HCT116 (cell line): ENCODE data around the gene OPRD1.

Source experiments
- POLR2A ChIP-seq: IDR thresholded peaks from 2 replicates; pipeline ENCODE4 v1.7.0; 2011; ENCODE audit warnings: borderline replicate concordance; ENCODE audit not compliant: insufficient read depth, insufficient read length; ENCODE audit errors: extremely low read depth
- TF ChIP-seq, protein P1 (sequence below), 3 experiments: fragments of 200-600 bp in 1 of 3; sonication (generic) in 1 of 3; IDR thresholded peaks in 2 of 3; conservative IDR thresholded peaks in 1 of 3; 2 replicates each; pipeline ENCODE4 v1.5.1; 2012 to 2017; ENCODE audit warnings: low read depth in 2 of 3, low read length in 2 of 3, antibody characterized with exemption in 1 of 3, borderline replicate concordance in 1 of 3, control low read depth in 1 of 3, mild to moderate bottlenecking in 1 of 3, mixed read lengths in 1 of 3, mixed run types in 1 of 3, moderate library complexity in 1 of 3; ENCODE audit not compliant: insufficient read depth in 1 of 3

DNA sequence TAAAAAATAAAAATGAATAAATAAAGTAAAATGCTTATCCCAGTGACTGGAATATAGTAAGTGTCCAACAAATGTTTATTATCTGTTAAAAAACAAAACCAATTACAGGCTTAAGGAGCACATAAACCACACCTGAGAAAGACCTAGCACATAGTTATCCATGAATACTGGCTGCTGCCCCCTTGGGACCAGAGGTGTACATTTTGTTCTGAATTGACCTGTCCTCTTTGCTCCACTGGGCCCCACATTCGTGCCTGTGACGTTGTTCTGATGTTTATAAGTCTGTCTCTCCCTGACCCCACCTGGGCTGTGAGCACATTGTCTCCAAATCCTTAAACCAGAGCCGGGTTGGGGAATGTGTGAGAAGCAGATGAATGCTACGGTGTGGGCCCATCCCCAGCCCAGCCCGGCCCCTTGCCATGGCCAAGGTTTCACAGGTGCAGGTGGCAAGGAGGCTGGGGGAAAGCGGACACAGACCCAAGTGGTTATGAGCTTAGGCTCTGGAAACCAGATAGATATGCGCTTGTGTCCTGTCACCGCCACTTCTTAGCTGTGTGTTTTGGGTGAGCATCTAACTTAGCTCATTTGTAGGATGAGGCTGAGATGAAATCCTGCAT lies 29.1 kb downstream of the OPRD1 start:
- TF ChIP-seq, protein P1, sequence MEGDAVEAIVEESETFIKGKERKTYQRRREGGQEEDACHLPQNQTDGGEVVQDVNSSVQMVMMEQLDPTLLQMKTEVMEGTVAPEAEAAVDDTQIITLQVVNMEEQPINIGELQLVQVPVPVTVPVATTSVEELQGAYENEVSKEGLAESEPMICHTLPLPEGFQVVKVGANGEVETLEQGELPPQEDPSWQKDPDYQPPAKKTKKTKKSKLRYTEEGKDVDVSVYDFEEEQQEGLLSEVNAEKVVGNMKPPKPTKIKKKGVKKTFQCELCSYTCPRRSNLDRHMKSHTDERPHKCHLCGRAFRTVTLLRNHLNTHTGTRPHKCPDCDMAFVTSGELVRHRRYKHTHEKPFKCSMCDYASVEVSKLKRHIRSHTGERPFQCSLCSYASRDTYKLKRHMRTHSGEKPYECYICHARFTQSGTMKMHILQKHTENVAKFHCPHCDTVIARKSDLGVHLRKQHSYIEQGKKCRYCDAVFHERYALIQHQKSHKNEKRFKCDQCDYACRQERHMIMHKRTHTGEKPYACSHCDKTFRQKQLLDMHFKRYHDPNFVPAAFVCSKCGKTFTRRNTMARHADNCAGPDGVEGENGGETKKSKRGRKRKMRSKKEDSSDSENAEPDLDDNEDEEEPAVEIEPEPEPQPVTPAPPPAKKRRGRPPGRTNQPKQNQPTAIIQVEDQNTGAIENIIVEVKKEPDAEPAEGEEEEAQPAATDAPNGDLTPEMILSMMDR (IDR thresholded peaks at IDR 0.05 in 2 of 3, conservative IDR thresholded peaks at IDR 0.05 in 1 of 3; ENCODE audit: borderline replicate concordance in 1 of 3, insufficient read depth in 1 of 3, low read depth in 2 of 3, low read length in 2 of 3), result peak in 2 of 3 experiments; percentile 11 to 22; a peak in 1 of 6 replicates
- TF ChIP-seq POLR2A, result no peak
